OCI-LY3 (cell line): ENCODE results near the gene EGFLAM.

Experiments used
- H2AFZ ChIP-seq: fragments of 200-600, 300-600 bp; shearing (Covaris generic); 2 replicates; pipeline ENCODE4 v1.6.0; 2014; ENCODE audit warnings: antibody characterized with exemption, low read depth, low read length
- H3K27ac ChIP-seq: fragments of 200-600, 300-600 bp; sonication (generic); 2 replicates; pipeline ENCODE4 v1.5.1; 2014; ENCODE audit warnings: mild to moderate bottlenecking, low read length, moderate library complexity, mixed read lengths
- H3K27me3 ChIP-seq: fragments of 200-600, 300-600 bp; sonication (generic); 2 replicates; pipeline ENCODE4 v1.6.1; 2014; ENCODE audit warnings: low read depth, low read length, mixed read lengths
- H3K36me3 ChIP-seq: fragments of 200-600, 300-600 bp; sonication (generic); replicated peaks from 2 replicates; pipeline ENCODE3; 2014; ENCODE audit warnings: low read depth, low read length, mixed read lengths
- H3K4me1 ChIP-seq: fragments of 300-600, 200-600 bp; sonication (generic); 2 replicates; pipeline ENCODE4 v1.6.1; 2014; ENCODE audit warnings: low read length, mixed read lengths
- H3K4me2 ChIP-seq: fragments of 200-600, 300-600 bp; sonication (generic); 2 replicates; pipeline ENCODE4 v1.6.1; 2014; ENCODE audit warnings: low read length, mixed read lengths
- H3K4me3 ChIP-seq: fragments of 300-600, 200-600 bp; sonication (generic); 2 replicates; pipeline ENCODE4 v1.5.1; 2014; ENCODE audit warnings: antibody characterized with exemption, mild to moderate bottlenecking, low read length, moderate library complexity
- H3K79me2 ChIP-seq: fragments of 300-600, 200-600 bp; shearing (Covaris generic); 2 replicates; pipeline ENCODE4 v1.6.1; 2014; ENCODE audit warnings: mild to moderate bottlenecking, low read length, mixed read lengths
- H3K9ac ChIP-seq: fragments of 300-600, 200-600 bp; shearing (Covaris generic); 2 replicates; pipeline ENCODE4 v1.6.0; 2014; ENCODE audit warnings: mild to moderate bottlenecking, low read length, moderate library complexity
- H3K9me3 ChIP-seq: fragments of 200-600, 300-600 bp; shearing (Covaris generic); 2 replicates; pipeline ENCODE4 v1.6.1; 2014; ENCODE audit warnings: low read length, mixed read lengths; ENCODE audit not compliant: insufficient read depth
- H4K20me1 ChIP-seq: fragments of 200-600, 300-600 bp; sonication (generic); 2 replicates; pipeline ENCODE4 v1.6.1; 2016; ENCODE audit warnings: low read length, mixed read lengths; ENCODE audit not compliant: insufficient read depth
- CTCF ChIP-seq: fragments of 200-600, 300-600 bp; sonication (generic); IDR thresholded peaks from 2 replicates; pipeline ENCODE4 v1.5.1; 2014; ENCODE audit warnings: antibody characterized with exemption, low read length, low read depth
- EZH2phosphoT487 ChIP-seq: fragments of 200-600 bp; shearing (Covaris generic); IDR thresholded peaks from 2 replicates; pipeline ENCODE4 v1.6.1; 2018; ENCODE audit warnings: antibody characterized with exemption, mixed run types, low read depth

EGFLAM gene

GRCh38 chr5:38472541-38472940 is 214.2 kb downstream of the EGFLAM start:
- no peak for TF ChIP-seq CTCF
- TF ChIP-seq EZH2phosphoT487, result no peak
- Histone ChIP-seq H2AFZ (no peak overlapping the region), H3K4me1 (no peaks in the 10 kb centered on the region), H3K27me3 (peaks cover 37% of the 10 kb centered on the region), H3K9ac (no peak overlapping the region), H4K20me1 (peaks cover 16% of the 10 kb centered on the region; the same call in 1 of the 2 replicates), H3K27ac (no peak overlapping the region), H3K36me3 (no peaks in the 10 kb centered on the region), H3K4me2 (no peak overlapping the region), H3K79me2 (no peaks in the 10 kb centered on the region), H3K9me3 (no peaks in the 10 kb centered on the region), H3K4me3 (no peak overlapping the region)

- Histone ChIP-seq H3K79me2 (no peaks in the 10 kb centered on the region), H3K27ac (no peak overlapping the region), H4K20me1 (peaks cover 12% of the 10 kb centered on the region; the same call in 1 of the 2 replicates), H2AFZ (no peak overlapping the region), H3K9me3 (no peaks in the 10 kb centered on the region), H3K36me3 (no peaks in the 10 kb centered on the region), H3K27me3 (peaks cover 37% of the 10 kb centered on the region), H3K9ac (no peak overlapping the region), H3K4me1 (no peaks in the 10 kb centered on the region), H3K4me3 (no peak overlapping the region), H3K4me2 (no peak overlapping the region)
- TF ChIP-seq CTCF (no peak), EZH2phosphoT487 (no peak)
Observed at GRCh38 chr5:38473008-38473407, 214.6 kb downstream of the EGFLAM start.

- no peak overlapping the region for H3K9ac ChIP-seq
- no peak overlapping the region for H3K4me3 ChIP-seq
- no peak overlapping the region for H2AFZ ChIP-seq
- H3K9me3 ChIP-seq, result no peaks in the 10 kb centered on the region
- H3K36me3 ChIP-seq, result no peaks in the 10 kb centered on the region
- H3K79me2 ChIP-seq, result no peaks in the 10 kb centered on the region
- no peaks in the 10 kb centered on the region for H4K20me1 ChIP-seq
- H3K27me3 ChIP-seq, result peaks cover 47% of the 10 kb centered on the region
- H3K4me2 ChIP-seq, result no peak overlapping the region
- H3K4me1 ChIP-seq, result no peaks in the 10 kb centered on the region
- no peak overlapping the region for H3K27ac ChIP-seq
- TF ChIP-seq CTCF (no peak), EZH2phosphoT487 (no peak)
Observed at GRCh38 chr5:38478166-38478565, 219.8 kb downstream of the EGFLAM start.

- Histone ChIP-seq H3K9ac (no peak overlapping the region), H3K27me3 (peaks cover 43% of the 10 kb centered on the region), H2AFZ (no peak overlapping the region), H3K4me3 (no peak overlapping the region), H3K4me1 (no peaks in the 10 kb centered on the region), H3K79me2 (no peaks in the 10 kb centered on the region), H3K9me3 (no peaks in the 10 kb centered on the region), H3K27ac (no peak overlapping the region), H3K4me2 (no peak overlapping the region), H4K20me1 (no peaks in the 10 kb centered on the region), H3K36me3 (no peaks in the 10 kb centered on the region)
- TF ChIP-seq EZH2phosphoT487 (no peak), CTCF (no peak)
Observed at GRCh38 chr5:38478878-38479277, 220.5 kb downstream of the EGFLAM start.
